HEK293 (cell line): ENCODE data around the gene SMAGP.

Experiments
- CTCF ChIA-PET: fragments of 350-600 bp; formaldehyde crosslinking; extraction: SDS; loops from one replicate; lab custom pipeline; 2021; ENCODE audit warnings: antibody characterized with exemption; lab: Yijun Ruan, JAX
- POLR2A ChIA-PET: fragments of 300-600 bp; formaldehyde crosslinking; extraction: SDS; loops from one replicate; lab custom pipeline; 2020; ENCODE audit warnings: antibody characterized with exemption, inconsistent platforms; lab: Yijun Ruan, JAX
- H3K27ac ChIP-seq: fragments of 200-500 bp; sonication (Bioruptor generic); 2 replicates; pipeline ENCODE4 v1.5.1; 2014; ENCODE audit warnings: low read depth, low read length, control low read depth, inconsistent platforms; ENCODE audit errors: extremely low read depth
- H3K36me3 ChIP-seq, 2 experiments: fragments of 200-500 bp in 1 of 2; sonication (Bioruptor generic) in 1 of 2; 1 replicate in 1 of 2; 2 replicates in 1 of 2; pipeline ENCODE4 v1.5.1; 2014 to 2017; ENCODE audit warnings: inconsistent platforms in 2 of 2, low read length in 2 of 2; ENCODE audit not compliant: control insufficient read depth in 2 of 2, insufficient read depth in 1 of 2
- H3K4me1 ChIP-seq: fragments of 200-500 bp; sonication (Bioruptor generic); 2 replicates; pipeline ENCODE4 v1.5.1; 2014; ENCODE audit warnings: mild to moderate bottlenecking, low read length, inconsistent platforms; ENCODE audit not compliant: control insufficient read depth, insufficient read depth
- H3K4me3 ChIP-seq: 2 replicates; pipeline ENCODE4 v1.5.1; 2011; ENCODE audit warnings: low read depth, mild to moderate bottlenecking, control low read depth, low read length, moderate library complexity
- H3K9me3 ChIP-seq: fragments of 200-500 bp; sonication (Bioruptor generic); 2 replicates; pipeline ENCODE4 v1.5.1; 2014; ENCODE audit warnings: low read depth, low read length, inconsistent platforms; ENCODE audit not compliant: control insufficient read depth, insufficient read depth
- BCL11B ChIP-seq: fragments of 450-650 bp; formaldehyde crosslinking; IDR thresholded peaks from 2 replicates; pipeline ENCODE4 v1.5.1; 2016; ENCODE audit warnings: low read depth, missing biosample characterization, missing genetic modification characterization
- FEZF1 ChIP-seq: fragments of 450-650 bp; formaldehyde crosslinking; IDR thresholded peaks from 2 replicates; pipeline ENCODE4 v1.5.1; 2016; ENCODE audit warnings: missing biosample characterization, missing genetic modification characterization
- KLF8 ChIP-seq: fragments of 450-650 bp; formaldehyde crosslinking; IDR thresholded peaks from 2 replicates; pipeline ENCODE4 v1.5.1; 2016; ENCODE audit warnings: missing biosample characterization, missing genetic modification characterization
- MEIS1 ChIP-seq: sonication (generic); formaldehyde crosslinking; IDR thresholded peaks from 2 replicates; pipeline ENCODE4 v1.8.1; 2022; ENCODE audit warnings: missing genetic modification reagents, mild to moderate bottlenecking, borderline replicate concordance
- PRDM1 ChIP-seq: fragments of 450-650 bp; formaldehyde crosslinking; IDR thresholded peaks from 2 replicates; pipeline ENCODE4; 2016; ENCODE audit warnings: missing biosample characterization, missing genetic modification characterization
- PRDM4 ChIP-seq: fragments of 450-650 bp; formaldehyde crosslinking; IDR thresholded peaks from 2 replicates; pipeline ENCODE4 v1.5.1; 2017; ENCODE audit warnings: missing biosample characterization, missing genetic modification characterization
- REPIN1 ChIP-seq: fragments of 450-650 bp; formaldehyde crosslinking; IDR thresholded peaks from 2 replicates; pipeline ENCODE4 v1.5.1; 2017; ENCODE audit warnings: missing biosample characterization, missing genetic modification characterization, low read depth
- YY1 ChIP-seq: fragments of 450-650 bp; formaldehyde crosslinking; IDR thresholded peaks from 2 replicates; pipeline ENCODE4 v1.5.1; 2018; ENCODE audit warnings: missing biosample characterization, missing genetic modification characterization
- ZFP41 ChIP-seq: fragments of 450-650 bp; formaldehyde crosslinking; IDR thresholded peaks from 2 replicates; pipeline ENCODE4 v1.5.1; 2016; ENCODE audit warnings: missing biosample characterization, missing genetic modification characterization, borderline replicate concordance
- ZNF146 ChIP-seq: fragments of 450-650 bp; formaldehyde crosslinking; IDR thresholded peaks from 2 replicates; pipeline ENCODE4 v1.5.1; 2016; ENCODE audit warnings: missing biosample characterization, missing genetic modification characterization
- ZNF223 ChIP-seq: fragments of 450-650 bp; formaldehyde crosslinking; IDR thresholded peaks from 2 replicates; pipeline ENCODE4 v1.5.1; 2016; ENCODE audit warnings: missing biosample characterization, missing genetic modification characterization
- ZNF24 ChIP-seq: fragments of 450-650 bp; formaldehyde crosslinking; IDR thresholded peaks from 2 replicates; pipeline ENCODE4 v1.5.1; 2016; ENCODE audit warnings: missing biosample characterization, missing genetic modification characterization
- ZNF391 ChIP-seq: fragments of 450-650 bp; formaldehyde crosslinking; IDR thresholded peaks from 2 replicates; pipeline ENCODE4 v1.5.1; 2016; ENCODE audit warnings: low read depth, missing biosample characterization, missing genetic modification characterization, borderline replicate concordance
- ZNF48 ChIP-seq: fragments of 450-650 bp; formaldehyde crosslinking; IDR thresholded peaks from 2 replicates; pipeline ENCODE4 v1.5.1; 2016; ENCODE audit warnings: missing biosample characterization, missing genetic modification characterization
- ZNF510 ChIP-seq: fragments of 450-650 bp; formaldehyde crosslinking; IDR thresholded peaks from 2 replicates; pipeline ENCODE4 v1.5.1; 2018; ENCODE audit warnings: mild to moderate bottlenecking, missing genetic modification characterization, missing biosample characterization; ENCODE audit not compliant: insufficient replicate concordance
- ZNF521 ChIP-seq: fragments of 450-650 bp; formaldehyde crosslinking; IDR thresholded peaks from 2 replicates; pipeline ENCODE4 v1.5.1; 2017; ENCODE audit warnings: missing biosample characterization, mild to moderate bottlenecking, missing genetic modification characterization
- ZNF621 ChIP-seq: fragments of 450-650 bp; formaldehyde crosslinking; IDR thresholded peaks from 2 replicates; pipeline ENCODE4 v1.5.1; 2017; ENCODE audit warnings: missing biosample characterization, missing genetic modification characterization
- ZNF629 ChIP-seq: fragments of 450-650 bp; formaldehyde crosslinking; IDR thresholded peaks from 2 replicates; pipeline ENCODE4 v1.5.1; 2017; ENCODE audit warnings: missing biosample characterization, missing genetic modification characterization
- ZNF654 ChIP-seq: fragments of 450-650 bp; formaldehyde crosslinking; IDR thresholded peaks from 2 replicates; pipeline ENCODE4 v1.5.1; 2016; ENCODE audit warnings: low read depth, missing biosample characterization, missing genetic modification characterization
- ZNF660 ChIP-seq: fragments of 450-650 bp; IDR thresholded peaks from 2 replicates; pipeline ENCODE4 v1.5.1; 2018; ENCODE audit warnings: missing biosample characterization, mild to moderate bottlenecking, missing genetic modification characterization
- ZNF707 ChIP-seq: fragments of 450-650 bp; formaldehyde crosslinking; IDR thresholded peaks from 2 replicates; pipeline ENCODE4 v1.5.1; 2016; ENCODE audit warnings: missing biosample characterization, missing genetic modification characterization
- ZSCAN4 ChIP-seq: fragments of 450-650 bp; formaldehyde crosslinking; IDR thresholded peaks from 2 replicates; pipeline ENCODE4 v1.5.1; 2017; ENCODE audit warnings: missing biosample characterization, missing genetic modification characterization

The SMAGP gene

GRCh38 chr12:51210690-51211395 lies 59.4 kb downstream of the SMAGP start:
- H3K36me3 ChIP-seq, result peaks cover 0 to 3% of the 10 kb centered on the region in 2 experiments
- H3K9me3 ChIP-seq, result no peaks in the 10 kb centered on the region
- no peak for TF ChIP-seq MEIS1 (CRISPR knock-in tag)
- TF ChIP-seq KLF8 (tag by site-specific recombination), result no peak
- no peak for TF ChIP-seq ZFP41
- TF ChIP-seq ZNF654 (tag by site-specific recombination), result no peak
- no peak for TF ChIP-seq ZNF24
- TF ChIP-seq FEZF1 (tag by site-specific recombination), result no peak
- no peak for TF ChIP-seq ZNF629 (tag by site-specific recombination)
- no peak for TF ChIP-seq ZNF510 (tag by site-specific recombination)
- no peak for TF ChIP-seq ZSCAN4 (tag by site-specific recombination)
- TF ChIP-seq ZNF391 (tag by site-specific recombination), result no peak
- TF ChIP-seq ZNF48 (tag by site-specific recombination), result no peak
- TF ChIP-seq REPIN1, result no peak
- TF ChIP-seq ZNF521 (tag by site-specific recombination), result no peak
- TF ChIP-seq PRDM4 (tag by site-specific recombination), result no peak
- no peak for TF ChIP-seq BCL11B (tag by site-specific recombination)
- TF ChIP-seq PRDM1 (tag by site-specific recombination), result no peak
- no peak for TF ChIP-seq ZNF660 (tag by site-specific recombination)
- TF ChIP-seq ZNF223, result no peak
- no peak for TF ChIP-seq YY1 (tag by site-specific recombination)
- TF ChIP-seq ZNF707, result no peak
- TF ChIP-seq, all 188 proteins: peak for 0
- H3K4me3 ChIP-seq, result no peak overlapping the region
- CTCF ChIA-PET, result interaction anchor here (0.6 to 1.0 kb wide), 2 partner anchors 42 to 1244 kb away, joined by 3 to 4 read pairs; no protein-coding TSS in a partner anchor
- no peaks in the 10 kb centered on the region for H3K4me1 ChIP-seq
- POLR2A ChIA-PET, result no interaction called here
- no peak overlapping the region for H3K27ac ChIP-seq

GRCh38 chr12:51209259-51209658 lies 61.0 kb downstream of the SMAGP start:
- Histone ChIP-seq H3K4me3 (no peak overlapping the region), H3K36me3 (peaks cover 0 to 3% of the 10 kb centered on the region in 2 experiments), H3K27ac (no peak overlapping the region), H3K9me3 (no peaks in the 10 kb centered on the region), H3K4me1 (no peaks in the 10 kb centered on the region)
- CTCF ChIA-PET, result no interaction called here
- TF ChIP-seq ZNF621, result no peak
- no peak for TF ChIP-seq BCL11B (tag by site-specific recombination)
- TF ChIP-seq ZNF146, result peak; percentile 91
- POLR2A ChIA-PET, result no interaction called here
